Activated CD4-positive, alpha-beta T cell treated with anti-CD3 and anti-CD28 coated beads for 36 hours (primary cell): ENCODE results near the gene ANKS1B. TPM values are rescaled to one million over a fixed set of nuclear protein-coding genes. Genes with fewer than 3 reads are reported as not detected.

Experiments
- ATAC-seq: fragments of 200-7000 bp; cut with Tn5 transposase; one replicate; pipeline ENCODE4 v1.10.0; 2021; ENCODE audit warnings: mild to moderate bottlenecking, moderate library complexity
- CTCF ChIA-PET: fragments of 350-600 bp; sonication (Branson Sonifier 250); formaldehyde crosslinking; loops from one replicate; lab custom pipeline; 2021; ENCODE audit warnings: antibody characterized with exemption; lab: Charles Lee
- POLR2A ChIA-PET: fragments of 350-600 bp; sonication (Branson Sonifier 250); formaldehyde crosslinking; loops from one replicate; lab custom pipeline; 2021; ENCODE audit warnings: antibody characterized with exemption, inconsistent platforms; lab: Charles Lee
- DNase-seq: peaks from one replicate; pipeline ENCODE4 v3.0.0-alpha.2; 2020
- H3K27ac Mint-ChIP-seq: one replicate; pipeline ENCODE4 v1.8.0; 2021; ENCODE audit warnings: mixed read lengths
- H3K27me3 Mint-ChIP-seq: one replicate; pipeline ENCODE4 v1.8.0; 2021; ENCODE audit warnings: mixed read lengths
- H3K36me3 Mint-ChIP-seq: one replicate; pipeline ENCODE4 v1.8.0; 2021; ENCODE audit warnings: low read depth, mixed read lengths
- H3K4me1 Mint-ChIP-seq: one replicate; pipeline ENCODE4 v1.8.0; 2021; ENCODE audit warnings: mixed read lengths
- H3K4me3 Mint-ChIP-seq: one replicate; pipeline ENCODE4 v1.8.0; 2021; ENCODE audit warnings: mild to moderate bottlenecking, moderate library complexity, mixed read lengths
- H3K9me3 Mint-ChIP-seq: one replicate; pipeline ENCODE4 v1.8.0; 2021; ENCODE audit warnings: low read depth, mixed read lengths
- intact Hi-C, 2 experiments: fragments of 100-400 bp; cut with DNase I in 1 of 2; cut with micrococcal nuclease in 1 of 2; formaldehyde crosslinking; loops; one replicate each; pipeline versions ENCODE4 v1.14.2 to v1.15.1; 2022 to 2024; cut with DNase I, micrococcal nuclease
- total RNA-seq, 2 experiments: library from RNA; stranded (reverse); gene quantifications; one replicate each; pipeline ENCODE4 v1.2.3, GENCODE V29; 2021

Gene ANKS1B
- total RNA-seq, 2 experiments from 2014 or later = 0.19 to 0.73 TPM

- Mint-ChIP-seq H3K4me3 (no peak overlapping the region), H3K27ac (no peak overlapping the region), H3K4me1 (no peaks in the 10 kb centered on the region), H3K27me3 (no peaks in the 10 kb centered on the region), H3K9me3 (peaks cover 14% of the 10 kb centered on the region), H3K36me3 (no peaks in the 10 kb centered on the region)
- POLR2A ChIA-PET = no interaction called here
- DNase-seq (no peak), ATAC-seq (no peak)
- intact Hi-C loops = no loop called here
- CTCF ChIA-PET = no interaction called here
These were observed 705.8 kb downstream of the ANKS1B start for GRCh38 chr12:99278899-99279298.

- intact Hi-C loops = no loop called here
- H3K36me3 Mint-ChIP-seq = no peaks in the 10 kb centered on the region
- ATAC-seq (no peak), DNase-seq (no peak)
- no peak overlapping the region for H3K4me3 Mint-ChIP-seq
- H3K27me3 Mint-ChIP-seq = no peaks in the 10 kb centered on the region
- CTCF ChIA-PET = interaction anchor here (0.5 kb wide), 1 partner anchor 81 kb away, joined by 3 read pairs; no protein-coding TSS in a partner anchor
- POLR2A ChIA-PET = no interaction called here
- peaks cover 14% of the 10 kb centered on the region for H3K9me3 Mint-ChIP-seq
- H3K27ac Mint-ChIP-seq = no peak overlapping the region
- no peaks in the 10 kb centered on the region for H3K4me1 Mint-ChIP-seq
These were observed 707.0 kb downstream of the ANKS1B start for GRCh38 chr12:99277591-99278379.

- Mint-ChIP-seq H3K4me1 (no peaks in the 10 kb centered on the region), H3K9me3 (peaks cover 14% of the 10 kb centered on the region), H3K27me3 (no peaks in the 10 kb centered on the region), H3K4me3 (no peak overlapping the region), H3K36me3 (no peaks in the 10 kb centered on the region), H3K27ac (no peak overlapping the region)
- POLR2A ChIA-PET = no interaction called here
- ATAC-seq (no peak), DNase-seq (no peak)
- CTCF ChIA-PET = interaction anchor here (1.0 kb wide), 1 partner anchor 29 kb away, joined by 3 read pairs; no protein-coding TSS in a partner anchor
- intact Hi-C loops = no loop called here
These were observed 713.7 kb downstream of the ANKS1B start for GRCh38 chr12:99271071-99271470.

GRCh38 chr12:99267038-99267437, 717.7 kb downstream of the ANKS1B start:
- Mint-ChIP-seq H3K27me3 (no peaks in the 10 kb centered on the region), H3K27ac (no peak overlapping the region), H3K9me3 (peaks cover 10% of the 10 kb centered on the region), H3K4me3 (no peak overlapping the region), H3K4me1 (no peaks in the 10 kb centered on the region), H3K36me3 (no peaks in the 10 kb centered on the region)
- ChIA-PET POLR2A (no interaction called here), CTCF (no interaction called here)
- intact Hi-C loops = no loop called here
- ATAC-seq (no peak), DNase-seq (no peak)

- ATAC-seq = no peak
- H3K27me3 Mint-ChIP-seq = no peaks in the 10 kb centered on the region
- no peak overlapping the region for H3K27ac Mint-ChIP-seq
- intact Hi-C loops = no loop called here
- H3K4me1 Mint-ChIP-seq = no peaks in the 10 kb centered on the region
- no peak overlapping the region for H3K4me3 Mint-ChIP-seq
- peaks cover 10% of the 10 kb centered on the region for H3K9me3 Mint-ChIP-seq
- CTCF ChIA-PET = no interaction called here
- DNase-seq = no peak
- H3K36me3 Mint-ChIP-seq = no peaks in the 10 kb centered on the region
- POLR2A ChIA-PET = no interaction called here
These were observed 719.1 kb downstream of the ANKS1B start for GRCh38 chr12:99265648-99266047.

GRCh38 chr12:99261256-99261655, 723.5 kb downstream of the ANKS1B start:
- Mint-ChIP-seq H3K9me3 (peaks cover 8% of the 10 kb centered on the region), H3K36me3 (no peaks in the 10 kb centered on the region)
- intact Hi-C loops = no loop called here

GRCh38 chr12:99260456-99260996, 724.2 kb downstream of the ANKS1B start:
- Mint-ChIP-seq H3K9me3 (peaks cover 5% of the 10 kb centered on the region), H3K36me3 (no peaks in the 10 kb centered on the region), H3K27me3 (no peaks in the 10 kb centered on the region), H3K27ac (no peak overlapping the region), H3K4me1 (no peaks in the 10 kb centered on the region), H3K4me3 (no peak overlapping the region)
- ATAC-seq (no peak), DNase-seq (no peak)
- POLR2A ChIA-PET = no interaction called here
- CTCF ChIA-PET = no interaction called here
- intact Hi-C loops = no loop called here

More at GRCh38 chr12:99261256-99261655, 723.5 kb downstream of the ANKS1B start:
- ATAC-seq = no peak
- H3K4me3 Mint-ChIP-seq = no peak overlapping the region
- DNase-seq = no peak
- POLR2A ChIA-PET = no interaction called here
- CTCF ChIA-PET = no interaction called here
- no peak overlapping the region for H3K27ac Mint-ChIP-seq
- H3K27me3 Mint-ChIP-seq = no peaks in the 10 kb centered on the region
- H3K4me1 Mint-ChIP-seq = no peaks in the 10 kb centered on the region

GRCh38 chr12:99259040-99259934, 725.4 kb downstream of the ANKS1B start:
- intact Hi-C loops = no loop called here
- CTCF ChIA-PET = no interaction called here
- no peaks in the 10 kb centered on the region for H3K4me1 Mint-ChIP-seq
- H3K9me3 Mint-ChIP-seq = peaks cover 1% of the 10 kb centered on the region
- no peak overlapping the region for H3K27ac Mint-ChIP-seq
- H3K36me3 Mint-ChIP-seq = no peaks in the 10 kb centered on the region
- no peak for ATAC-seq
- H3K4me3 Mint-ChIP-seq = no peak overlapping the region
- no peaks in the 10 kb centered on the region for H3K27me3 Mint-ChIP-seq
- DNase-seq = no peak
- POLR2A ChIA-PET = no interaction called here

GRCh38 chr12:99257672-99258071, 727.1 kb downstream of the ANKS1B start:
- H3K9me3 Mint-ChIP-seq = peaks cover 1% of the 10 kb centered on the region
- DNase-seq (no peak), ATAC-seq (no peak)
- ChIA-PET CTCF (no interaction called here), POLR2A (no interaction called here)
- intact Hi-C loops = no loop called here
- no peaks in the 10 kb centered on the region for H3K36me3 Mint-ChIP-seq
- H3K4me3 Mint-ChIP-seq = no peak overlapping the region
- H3K27me3 Mint-ChIP-seq = no peaks in the 10 kb centered on the region
- no peaks in the 10 kb centered on the region for H3K4me1 Mint-ChIP-seq
- H3K27ac Mint-ChIP-seq = no peak overlapping the region

GRCh38 chr12:99253068-99253467, 731.7 kb downstream of the ANKS1B start:
- peaks cover 3% of the 10 kb centered on the region for H3K9me3 Mint-ChIP-seq
- H3K4me1 Mint-ChIP-seq = no peaks in the 10 kb centered on the region
- ATAC-seq (no peak), DNase-seq (no peak)
- H3K27ac Mint-ChIP-seq = no peak overlapping the region
- H3K4me3 Mint-ChIP-seq = no peak overlapping the region
- no peaks in the 10 kb centered on the region for H3K27me3 Mint-ChIP-seq
- ChIA-PET CTCF (no interaction called here), POLR2A (no interaction called here)
- intact Hi-C loops = no loop called here
- H3K36me3 Mint-ChIP-seq = no peaks in the 10 kb centered on the region

GRCh38 chr12:99250091-99250490, 734.6 kb downstream of the ANKS1B start:
- ChIA-PET POLR2A (no interaction called here), CTCF (interaction anchor here (1.3 kb wide), 1 partner anchor 61 kb away, joined by 3 read pairs; no protein-coding TSS in a partner anchor)
- ATAC-seq (no peak), DNase-seq (no peak)
- Mint-ChIP-seq H3K4me1 (no peaks in the 10 kb centered on the region), H3K27me3 (no peaks in the 10 kb centered on the region), H3K9me3 (peaks cover 1% of the 10 kb centered on the region), H3K4me3 (no peak overlapping the region), H3K27ac (no peak overlapping the region), H3K36me3 (no peaks in the 10 kb centered on the region)
- intact Hi-C loops = no loop called here
